Stimulated activated CD4-positive, alpha-beta T cell treated with anti-CD3 and anti-CD28 coated beads, Interleukin-1b, Interleukin-23, amount 100 ng/mL, for 4 hours (primary cell): ENCODE results near the gene HDAC11.
"Not testable (repeated sequence)": the region's sequence is repeated elsewhere in the genome, so short reads cannot be mapped to it uniquely, and the experiment has no call there.

Source experiments
- DNase-seq, 2 donors: peaks; one replicate each; pipeline ENCODE4 v3.0.0-alpha.2; 2020; ENCODE audit warnings: low read depth in 2 of 2

The HDAC11 gene

GRCh38 chr3:13492976-13493866, 13.1 kb downstream of the HDAC11 start:
- no peak for DNase-seq

DNA sequence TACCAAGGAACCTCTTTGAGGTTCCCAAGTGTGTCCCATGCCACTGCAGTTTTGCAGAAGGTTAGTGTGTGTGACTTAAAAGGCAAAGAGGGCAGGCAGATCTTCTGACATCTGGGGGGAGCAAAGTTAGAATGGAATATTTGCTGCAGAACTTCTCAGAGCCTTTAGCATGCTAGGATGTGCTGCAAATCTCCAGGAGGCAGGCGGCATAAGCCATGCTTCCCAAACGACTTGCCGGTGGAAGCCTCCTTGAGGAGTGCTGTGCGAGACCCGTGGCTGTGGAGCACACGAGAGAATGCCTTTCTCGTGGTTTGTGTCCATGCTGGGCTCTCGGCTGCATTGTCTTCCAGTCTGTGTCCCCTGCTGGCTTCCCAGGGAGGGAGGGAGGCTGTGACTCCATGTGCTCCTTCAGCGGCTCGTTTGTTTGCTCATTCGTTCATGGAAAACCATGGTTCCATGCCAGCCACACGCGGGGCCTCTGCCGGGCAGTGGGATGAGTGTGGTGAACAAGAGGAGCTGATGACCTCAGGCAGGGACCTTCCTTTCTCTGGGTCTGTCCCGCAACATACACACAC, 13.8 kb downstream of the HDAC11 start:
- no peak for DNase-seq

DNA sequence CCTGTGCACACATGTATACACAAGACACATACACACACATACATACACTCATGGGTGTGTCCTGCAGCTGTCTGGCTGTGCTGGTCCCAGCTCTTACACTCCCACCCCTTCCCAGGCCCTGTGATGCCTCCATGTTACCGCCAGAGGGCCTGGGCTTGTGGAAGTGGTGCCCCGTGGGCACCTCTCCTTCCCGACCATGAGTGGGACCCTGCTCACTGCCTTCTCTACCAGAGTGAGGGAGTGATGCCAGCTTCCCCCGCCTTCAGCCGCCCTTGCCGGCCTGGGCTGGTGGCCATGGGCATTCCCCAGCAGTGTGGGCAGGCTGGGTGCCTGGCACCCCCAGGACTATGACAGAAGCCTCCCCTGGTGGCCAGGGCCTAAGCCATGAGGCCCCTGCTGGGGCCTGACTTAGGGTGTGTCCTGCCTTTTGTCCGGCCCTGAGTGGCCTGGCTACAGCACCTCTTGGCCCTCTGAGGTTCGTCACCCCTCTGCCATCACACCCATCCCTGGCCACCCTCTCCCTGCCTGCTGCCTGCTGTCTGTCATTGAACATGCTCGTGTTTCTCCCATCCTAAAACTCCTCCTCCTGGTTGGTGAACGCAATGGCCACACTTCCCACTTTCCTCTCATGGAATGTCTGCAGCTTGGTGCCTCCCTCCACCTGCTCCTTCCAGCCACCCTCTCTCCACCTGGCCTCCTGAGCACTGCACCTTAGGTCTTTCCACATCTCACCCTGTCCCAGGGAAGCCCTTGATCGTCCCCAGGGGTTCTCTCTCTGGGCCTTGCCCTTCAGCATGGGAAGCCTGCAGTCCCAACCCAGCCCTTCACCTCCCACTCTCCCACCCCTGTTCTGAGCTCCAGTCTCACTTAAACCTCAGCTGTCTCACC, 14.6 kb downstream of the HDAC11 start:
- no peak for DNase-seq

DNA sequence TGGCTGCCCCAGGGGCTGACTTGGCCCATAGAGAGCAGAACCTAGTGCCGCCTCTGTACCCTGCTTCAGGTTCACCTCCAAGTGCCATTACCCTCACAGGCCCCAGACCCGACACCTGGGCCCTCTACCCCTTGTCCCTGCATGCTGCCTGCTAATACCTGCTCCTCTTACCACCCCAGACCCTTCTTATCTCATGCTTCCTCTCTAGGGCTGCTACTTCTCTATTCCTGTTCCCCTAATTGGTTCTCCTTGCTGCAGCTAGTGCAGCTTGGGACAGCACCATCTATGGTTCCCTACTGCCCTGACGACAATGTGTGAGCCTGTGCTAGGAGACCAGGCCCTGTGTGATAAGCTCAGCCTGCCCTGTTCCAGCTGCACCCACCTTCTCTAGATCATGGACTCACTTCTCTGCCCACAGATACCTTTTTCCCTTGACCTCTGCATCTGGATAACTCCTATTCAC, 15.3 kb downstream of the HDAC11 start:
- no peak for DNase-seq

- peak; percentile 48 to 56 for DNase-seq
Measured at GRCh38 chr3:13495921-13496723, 16.0 kb downstream of the HDAC11 start.

- no peak for DNase-seq
Measured at GRCh38 chr3:13496879-13497278, 16.8 kb downstream of the HDAC11 start.

DNA sequence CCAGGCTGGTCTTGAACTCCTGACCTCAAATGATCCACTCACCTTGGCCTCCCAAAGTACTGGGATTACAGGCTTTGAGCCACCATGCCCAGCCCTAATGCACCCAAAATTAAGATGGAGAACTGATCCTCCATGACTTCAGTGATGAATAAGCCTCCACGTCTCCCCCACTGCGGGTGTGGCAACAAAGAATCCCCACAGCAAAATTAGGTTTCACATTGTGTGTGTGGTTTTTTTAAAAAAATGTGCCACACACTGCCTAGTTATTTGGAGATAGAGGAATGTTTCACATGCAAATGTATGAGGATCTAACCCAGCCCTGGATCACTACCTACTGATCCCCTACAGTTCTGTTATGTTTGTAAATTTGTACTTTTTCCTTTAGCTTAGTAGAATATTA, 17.3 kb downstream of the HDAC11 start:
- no peak for DNase-seq

DNA sequence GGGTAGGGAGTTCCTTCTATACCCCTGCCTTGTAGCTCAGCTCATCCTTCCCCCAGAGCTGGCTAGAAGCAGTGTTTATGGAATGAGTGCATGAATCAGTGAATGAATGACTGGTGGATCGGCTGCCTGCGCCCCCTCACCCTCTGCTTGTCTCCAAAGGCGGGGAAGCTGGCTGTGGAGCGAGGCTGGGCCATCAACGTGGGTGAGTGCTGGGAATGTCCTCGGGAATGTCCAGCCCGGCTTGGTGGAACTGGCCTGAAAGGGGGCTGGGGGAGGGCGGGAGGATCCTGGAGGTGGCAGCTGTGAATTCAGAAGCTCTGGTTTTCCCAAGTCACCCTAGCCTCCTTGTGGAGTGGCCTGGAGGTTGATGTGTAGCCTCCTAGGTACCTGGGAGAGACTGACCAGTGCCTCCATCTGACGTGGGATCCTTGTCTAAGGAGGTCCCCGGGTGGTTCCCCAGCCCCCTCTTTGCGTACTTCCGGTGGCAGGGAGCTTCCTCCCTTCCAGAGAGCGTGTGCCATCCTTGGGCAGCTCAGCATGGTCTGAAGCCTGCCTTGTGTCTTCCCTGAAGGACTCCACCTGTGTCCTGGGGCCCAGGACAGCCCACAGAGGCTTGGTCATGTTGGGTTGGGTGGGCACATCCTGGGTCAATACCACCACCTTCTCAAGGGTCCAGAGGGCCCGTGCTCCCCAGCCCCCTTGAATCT, 18.4 kb downstream of the HDAC11 start:
- DNase-seq, result no peak

DNA sequence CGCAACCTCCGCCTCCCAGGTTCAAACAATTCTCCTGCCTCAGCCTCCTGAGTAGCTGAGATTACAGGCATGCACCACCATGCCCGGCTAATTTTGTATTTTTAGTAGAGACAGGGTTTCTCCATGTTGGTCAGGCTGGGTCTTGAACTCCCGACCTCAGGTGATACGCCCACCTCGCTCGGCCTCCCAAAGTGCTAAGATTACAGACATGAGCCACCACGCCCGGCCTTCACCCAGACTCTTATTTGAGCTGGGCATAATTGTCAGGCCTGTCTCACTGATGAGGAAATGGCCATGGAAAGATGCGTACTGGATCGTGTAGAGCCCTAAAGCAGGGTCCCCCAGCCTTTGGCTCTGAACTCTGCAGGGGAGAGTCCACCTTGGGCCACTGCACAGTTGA, 19.1 kb downstream of the HDAC11 start:
- not testable (repeated sequence) for DNase-seq

DNA sequence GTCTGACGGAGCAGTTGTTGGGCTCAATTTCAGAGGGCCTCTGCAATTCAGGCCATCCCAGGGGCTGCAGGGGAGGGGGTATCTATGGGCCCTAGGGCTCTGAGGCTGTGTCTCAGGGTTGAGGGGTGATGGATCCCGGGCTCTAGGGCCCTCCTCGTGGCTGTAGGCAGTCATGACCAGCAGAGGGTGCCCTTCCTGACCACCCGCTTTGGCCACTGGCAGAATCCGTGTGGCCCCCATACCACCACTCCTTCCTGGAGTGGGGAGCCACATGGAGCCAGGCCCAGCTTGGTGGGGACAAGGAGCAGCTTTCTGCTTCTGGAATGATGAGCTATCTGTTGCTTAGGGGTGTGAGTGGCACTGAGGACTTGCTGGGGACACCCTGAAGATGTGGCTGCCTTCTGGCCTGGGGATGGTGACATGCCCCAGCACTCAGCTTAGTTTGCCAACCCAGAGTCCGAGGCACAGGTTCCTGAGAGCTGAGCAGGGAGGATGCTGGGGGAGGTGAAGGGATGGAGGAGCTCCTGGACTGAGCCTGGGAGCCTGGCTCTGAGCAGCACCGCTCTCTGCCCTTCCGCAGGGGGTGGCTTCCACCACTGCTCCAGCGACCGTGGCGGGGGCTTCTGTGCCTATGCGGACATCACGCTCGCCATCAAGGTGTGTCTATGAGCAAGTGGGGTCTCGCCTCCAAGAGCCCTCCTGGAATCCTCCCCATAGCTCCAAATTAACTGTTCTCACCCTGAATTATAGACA, 20.2 kb downstream of the HDAC11 start:
- no peak for DNase-seq

GRCh38 chr3:13501056-13501455, 20.9 kb downstream of the HDAC11 start:
- no peak for DNase-seq

- DNase-seq, result no peak
Measured at GRCh38 chr3:13501521-13501920, 21.4 kb downstream of the HDAC11 start.

DNA sequence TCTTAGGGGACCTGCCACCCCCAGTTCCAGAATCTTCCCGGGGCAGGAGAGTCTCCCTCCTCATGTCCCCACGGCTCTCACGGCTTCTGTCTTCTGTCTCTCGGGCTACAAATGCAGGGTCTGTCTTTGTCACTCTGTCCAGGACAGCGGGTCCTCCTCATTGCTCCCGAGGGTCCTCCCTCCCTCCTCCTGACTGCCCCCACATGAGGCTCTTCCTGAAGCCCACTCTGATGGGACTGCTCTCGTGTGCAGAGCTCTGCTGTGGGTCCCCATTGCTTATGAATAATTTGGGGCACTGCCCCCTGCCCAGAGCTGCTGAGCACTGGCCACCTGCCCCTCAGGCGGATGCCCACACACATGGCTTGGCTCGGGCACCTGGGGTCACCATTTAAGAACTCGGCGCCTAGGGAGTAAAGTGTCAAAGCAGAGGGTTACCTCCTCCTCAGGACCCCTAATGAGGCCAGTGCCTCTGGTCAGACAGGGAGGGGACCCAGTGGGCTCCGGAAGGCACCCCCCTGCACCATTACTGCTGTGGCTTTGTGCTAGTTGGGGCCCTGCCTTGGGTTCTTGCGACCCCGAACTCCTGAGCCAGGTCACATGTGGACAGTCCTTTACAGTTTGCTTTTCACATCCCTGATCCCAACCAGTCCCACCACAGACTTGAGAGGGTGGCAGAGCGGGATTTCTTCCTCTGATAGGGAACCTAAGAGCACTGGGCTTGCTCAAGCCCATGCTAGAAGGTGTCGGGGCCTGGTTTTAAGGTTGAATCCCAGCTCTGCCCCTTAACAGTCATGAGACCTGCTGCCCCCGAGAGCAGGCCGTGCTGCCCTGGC, 22.1 kb downstream of the HDAC11 start:
- no peak for DNase-seq

DNA sequence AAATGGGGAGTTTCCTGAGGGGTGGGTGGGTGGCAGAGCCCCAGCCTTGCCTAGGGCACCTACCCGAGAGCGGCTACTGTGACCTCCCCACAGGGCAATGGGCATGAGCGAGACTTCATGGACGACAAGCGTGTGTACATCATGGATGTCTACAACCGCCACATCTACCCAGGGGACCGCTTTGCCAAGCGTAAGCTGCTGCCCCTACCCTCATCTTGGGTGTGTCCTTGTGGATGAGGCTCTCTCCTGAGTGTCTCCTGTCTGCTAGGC, 22.6 kb downstream of the HDAC11 start:
- DNase-seq, result no peak

DNA sequence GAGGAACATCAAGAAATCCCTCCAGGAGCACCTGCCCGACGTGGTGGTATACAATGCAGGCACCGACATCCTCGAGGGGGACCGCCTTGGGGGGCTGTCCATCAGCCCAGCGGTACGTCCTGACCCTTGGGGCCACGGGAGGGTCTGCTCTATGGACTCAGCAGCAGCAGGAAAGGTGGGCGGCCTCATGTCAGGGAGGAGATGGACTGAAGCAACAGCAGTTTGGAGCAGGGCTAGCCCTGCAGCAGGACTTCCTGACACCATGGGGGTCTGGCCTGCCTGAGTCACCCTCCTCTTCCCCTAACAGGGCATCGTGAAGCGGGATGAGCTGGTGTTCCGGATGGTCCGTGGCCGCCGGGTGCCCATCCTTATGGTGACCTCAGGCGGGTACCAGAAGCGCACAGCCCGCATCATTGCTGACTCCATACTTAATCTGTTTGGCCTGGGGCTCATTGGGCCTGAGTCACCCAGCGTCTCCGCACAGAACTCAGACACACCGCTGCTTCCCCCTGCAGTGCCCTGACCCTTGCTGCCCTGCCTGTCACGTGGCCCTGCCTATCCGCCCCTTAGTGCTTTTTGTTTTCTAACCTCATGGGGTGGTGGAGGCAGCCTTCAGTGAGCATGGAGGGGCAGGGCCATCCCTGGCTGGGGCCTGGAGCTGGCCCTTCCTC, 24.2 kb downstream of the HDAC11 start:
- no peak for DNase-seq

GRCh38 chr3:13505147-13506130, 25.3 kb downstream of the HDAC11 start:
- DNase-seq, result no peak

DNA sequence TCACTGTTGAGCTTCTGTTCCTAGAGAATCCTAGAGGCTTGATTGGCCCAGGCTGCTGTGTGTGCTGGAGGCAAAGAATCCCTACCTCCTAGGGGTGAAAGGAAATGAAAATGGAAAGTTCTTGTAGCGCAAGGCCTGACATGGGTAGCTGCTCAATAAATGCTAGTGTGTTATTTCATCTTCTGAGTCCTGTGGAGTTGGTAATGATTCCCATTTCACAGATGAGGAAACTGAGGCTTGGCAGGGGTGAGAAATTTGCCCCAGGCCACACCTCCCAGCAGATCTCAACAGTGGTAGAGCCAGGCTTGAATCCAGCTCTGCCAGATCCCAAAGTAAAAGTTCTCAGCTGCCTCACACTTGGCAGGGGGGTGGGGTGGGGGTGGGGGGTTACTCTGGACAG, 26.1 kb downstream of the HDAC11 start:
- DNase-seq, result no peak

DNA sequence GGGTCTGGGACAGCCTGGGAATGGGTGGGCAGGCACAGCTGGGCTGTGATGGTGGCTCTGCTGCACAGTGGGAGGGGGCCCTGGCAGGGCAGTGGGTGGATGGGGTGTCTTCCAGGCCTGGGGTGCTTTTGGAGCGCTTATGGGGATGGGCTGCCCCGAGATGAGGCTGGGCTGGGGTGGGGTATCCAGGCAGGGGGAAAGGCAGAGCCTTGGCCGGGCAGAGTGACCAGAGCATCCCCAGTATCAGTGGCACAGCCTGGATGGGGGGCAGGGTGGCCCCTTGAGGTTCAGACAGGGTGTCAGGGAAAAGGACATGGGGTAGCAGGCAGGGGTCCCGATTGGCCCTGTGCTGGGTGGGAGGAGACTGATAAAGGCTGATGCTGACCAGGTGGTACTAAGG, 26.6 kb downstream of the HDAC11 start:
- no peak for DNase-seq
